RWPE1 (cell line): ENCODE data around the gene SALL2.

Experiments used
- CTCF ChIA-PET: fragments of 350-600 bp; sonication (Branson Sonifier 250); formaldehyde crosslinking; extraction: SDS; loops from one replicate; lab custom pipeline; 2021; lab: Yijun Ruan, JAX
- POLR2A ChIA-PET: fragments of 400-600 bp; formaldehyde crosslinking; extraction: SDS; loops from one replicate; lab custom pipeline; 2020; ENCODE audit warnings: antibody characterized with exemption; ENCODE audit not compliant: low non-redundant PET; lab: Yijun Ruan, JAX
- DNase-seq: peaks from one replicate; pipeline ENCODE4 v3.0.0; 2012; ENCODE audit warnings: low spot score
- H3K27ac ChIP-seq: fragments of 450-650 bp; 2 replicates; pipeline ENCODE4 v1.5.1; 2017
- CTCF ChIP-seq: fragments of 450-650 bp; conservative IDR thresholded peaks from 2 replicates; pipeline ENCODE4 v1.5.1; 2017; ENCODE audit warnings: low read depth, mild to moderate bottlenecking

The SALL2 gene

DNA sequence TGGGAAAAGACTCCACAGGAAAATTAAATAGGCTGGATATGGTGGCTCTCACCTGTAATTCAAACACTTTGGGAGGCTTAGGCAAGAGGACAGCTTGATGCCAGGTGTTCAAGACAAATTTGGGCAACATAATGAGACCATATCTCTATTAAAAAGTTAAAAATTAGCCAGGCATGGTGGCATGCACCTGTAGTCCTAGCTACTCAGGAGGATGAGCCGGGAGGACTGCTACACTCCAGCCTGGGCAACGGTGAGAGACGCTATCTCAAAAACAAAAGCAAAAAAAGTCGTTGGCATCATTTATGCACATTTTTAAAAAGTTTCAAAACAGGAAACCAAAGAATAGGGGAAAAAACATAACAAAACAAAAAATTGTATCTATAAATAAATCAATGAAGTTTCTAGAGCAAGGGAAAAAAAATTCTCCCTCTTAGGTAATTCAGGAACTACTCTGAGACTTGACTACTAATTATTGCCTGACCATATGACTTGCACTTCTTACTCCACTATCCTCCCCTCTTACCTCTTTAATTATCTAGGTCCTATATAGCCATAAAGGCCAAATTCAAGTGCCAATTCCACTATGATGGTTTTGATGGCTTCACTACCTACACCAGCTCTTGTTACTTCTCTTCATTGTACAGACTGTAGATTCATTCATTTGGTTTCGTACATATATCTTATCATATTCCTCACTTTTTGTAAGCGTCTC lies 16.6 kb downstream of the SALL2 start:
- POLR2A ChIA-PET = no interaction called here
- CTCF ChIA-PET = interaction anchor here (0.6 to 1.4 kb wide), 2 partner anchors 12 to 73 kb away, joined by 3 to 4 read pairs; no protein-coding TSS in a partner anchor
- TF ChIP-seq CTCF = no peak
- DNase-seq = no peak
- H3K27ac ChIP-seq = no peak overlapping the region

DNA sequence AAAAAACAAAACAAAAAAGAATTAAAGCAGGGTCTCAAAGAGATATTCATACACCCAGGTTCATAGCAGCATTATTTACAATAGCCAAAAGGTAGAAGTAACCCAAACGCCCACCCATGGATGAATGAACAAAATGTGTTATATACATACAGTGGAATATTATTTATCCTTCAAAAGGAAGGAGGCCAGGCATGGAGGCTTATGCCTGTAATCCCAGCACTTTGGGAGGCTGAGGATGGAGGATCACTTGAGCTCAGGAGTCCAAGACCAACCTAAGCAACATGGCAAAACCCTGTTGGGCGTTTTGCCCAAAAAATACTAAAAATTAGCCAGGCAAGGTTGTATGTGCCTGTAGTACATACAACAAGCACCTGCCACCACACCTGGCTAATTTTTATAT lies 19.6 kb downstream of the SALL2 start:
- POLR2A ChIA-PET = no interaction called here
- CTCF ChIA-PET = no interaction called here
- H3K27ac ChIP-seq = no peak overlapping the region
- TF ChIP-seq CTCF = no peak
- DNase-seq = no peak

GRCh38 chr14:21505012-21505553 lies 21.1 kb downstream of the SALL2 start:
- POLR2A ChIA-PET = no interaction called here
- TF ChIP-seq CTCF = no peak
- no peak overlapping the region for H3K27ac ChIP-seq
- CTCF ChIA-PET = no interaction called here
- no peak for DNase-seq

GRCh38 chr14:21503376-21503775 lies 22.8 kb downstream of the SALL2 start:
- no peak for TF ChIP-seq CTCF
- H3K27ac ChIP-seq = no peak overlapping the region
- CTCF ChIA-PET = interaction anchor here (0.5 kb wide), 1 partner anchor 23 kb away, joined by 4 read pairs; no protein-coding TSS in a partner anchor
- POLR2A ChIA-PET = no interaction called here
- no peak for DNase-seq

- ChIA-PET POLR2A (no interaction called here), CTCF (interaction anchor here (0.6 kb wide), 2 partner anchors 13 to 1323 kb away, joined by 3 to 4 read pairs; no protein-coding TSS in a partner anchor)
- TF ChIP-seq CTCF = no peak
- no peak for DNase-seq
- H3K27ac ChIP-seq = no peak overlapping the region
Observed at GRCh38 chr14:21501568-21501967, 24.6 kb downstream of the SALL2 start.

- H3K27ac ChIP-seq = no peak overlapping the region
- DNase-seq = peak; percentile 31
- ChIA-PET CTCF (interaction anchor here (0.6 to 1.8 kb wide), 11 partner anchors 10 to 1208 kb away, joined by 3 to 30 read pairs (median 5); partner anchors contain the start of genes METTL3 and OR10G3), POLR2A (no interaction called here)
- TF ChIP-seq CTCF = peak; percentile 53
Observed at GRCh38 chr14:21498540-21499526, 27.3 kb downstream of the SALL2 start.
